ENCODE measurements around the gene CRCP.

- TF ChIP-seq CTCF (IDR thresholded peaks at IDR 0.05; ENCODE audit: low read depth, low read length, missing input control) (no peak), EGR1 (IDR thresholded peaks at IDR 0.05; ENCODE audit: low read depth in 2 of 2) (no peak), ATF3 (IDR thresholded peaks at IDR 0.05) (no peak), SP1 (IDR thresholded peaks at IDR 0.05) (no peak), RAD21 (IDR thresholded peaks at IDR 0.05) (no peak), TAF1 (conservative IDR thresholded peaks at IDR 0.05) (no peak), REST (IDR thresholded peaks at IDR 0.05) (no peak), FOXA2 (IDR thresholded peaks at IDR 0.05) (no peak), YY1 (IDR thresholded peaks at IDR 0.05) (no peak), NR2F2 (IDR thresholded peaks at IDR 0.05) (no peak), HNF4G (IDR thresholded peaks at IDR 0.05) (no peak), MAX (IDR thresholded peaks at IDR 0.05) (no peak), ZBTB33 (IDR thresholded peaks at IDR 0.05) (no peak), GABPA (IDR thresholded peaks at IDR 0.05 in 1 of 2, conservative IDR thresholded peaks at IDR 0.05 in 1 of 2) (no peak)
Observed at GRCh38 chr7:66138994-66139752, 24.5 kb downstream of the CRCP start.

Measured in liver (tissue), 3 donors.